Testis (tissue), 2 donors: ENCODE results near the gene ASIC2.

Experiments used
- POLR2A ChIP-seq: fragments of 450-650 bp; IDR thresholded peaks from one replicate; pipeline ENCODE4 v1.6.1; 2017; ENCODE audit warnings: antibody characterized with exemption, mild to moderate bottlenecking, moderate library complexity
- TF ChIP-seq, protein P1 (sequence below), 3 experiments: fragments of 450-650 bp in 2 of 3; fragments of 200-600 bp in 1 of 3; sonication (generic) in 1 of 3; IDR thresholded peaks; one replicate each; pipeline ENCODE4 v1.5.1; 2016 to 2019; ENCODE audit warnings: antibody characterized with exemption in 3 of 3, mild to moderate bottlenecking in 2 of 3, moderate library complexity in 1 of 3

DNA sequence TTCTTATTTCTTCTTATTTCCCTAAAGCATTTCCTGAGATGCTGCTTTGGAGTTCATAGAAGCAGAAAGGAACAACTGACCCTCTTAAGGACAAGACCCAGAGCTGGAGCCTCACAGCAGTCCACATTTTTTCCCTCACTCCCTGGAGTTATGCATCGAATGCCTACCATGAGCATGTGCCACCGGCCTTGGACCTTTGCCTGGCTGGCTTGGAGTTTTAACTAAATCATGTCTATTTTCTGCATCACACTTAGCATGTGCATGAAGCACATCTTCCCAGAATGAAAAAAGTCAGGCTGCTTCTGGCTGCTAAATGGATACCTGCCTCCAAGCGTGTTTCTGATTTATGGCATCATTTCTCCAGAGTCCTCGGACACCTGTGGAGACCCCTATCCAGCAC lies 196.9 kb downstream of the ASIC2 start:
- TF ChIP-seq, protein P1, sequence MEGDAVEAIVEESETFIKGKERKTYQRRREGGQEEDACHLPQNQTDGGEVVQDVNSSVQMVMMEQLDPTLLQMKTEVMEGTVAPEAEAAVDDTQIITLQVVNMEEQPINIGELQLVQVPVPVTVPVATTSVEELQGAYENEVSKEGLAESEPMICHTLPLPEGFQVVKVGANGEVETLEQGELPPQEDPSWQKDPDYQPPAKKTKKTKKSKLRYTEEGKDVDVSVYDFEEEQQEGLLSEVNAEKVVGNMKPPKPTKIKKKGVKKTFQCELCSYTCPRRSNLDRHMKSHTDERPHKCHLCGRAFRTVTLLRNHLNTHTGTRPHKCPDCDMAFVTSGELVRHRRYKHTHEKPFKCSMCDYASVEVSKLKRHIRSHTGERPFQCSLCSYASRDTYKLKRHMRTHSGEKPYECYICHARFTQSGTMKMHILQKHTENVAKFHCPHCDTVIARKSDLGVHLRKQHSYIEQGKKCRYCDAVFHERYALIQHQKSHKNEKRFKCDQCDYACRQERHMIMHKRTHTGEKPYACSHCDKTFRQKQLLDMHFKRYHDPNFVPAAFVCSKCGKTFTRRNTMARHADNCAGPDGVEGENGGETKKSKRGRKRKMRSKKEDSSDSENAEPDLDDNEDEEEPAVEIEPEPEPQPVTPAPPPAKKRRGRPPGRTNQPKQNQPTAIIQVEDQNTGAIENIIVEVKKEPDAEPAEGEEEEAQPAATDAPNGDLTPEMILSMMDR (IDR thresholded peaks at IDR 0.05) = no peak
- TF ChIP-seq POLR2A = no peak
